Thyroid gland (tissue), 4 donors: ENCODE measurements around the gene AXDND1. TPM values are rescaled to one million over a fixed set of nuclear protein-coding genes. Genes with fewer than 3 reads are reported as not detected.
"Not testable (repeated sequence)": the region's sequence is repeated elsewhere in the genome, so short reads cannot be mapped to it uniquely, and the experiment has no call there.

Experiments used
- DNase-seq, 2 donors: peaks; one replicate each; pipeline ENCODE4 v3.0.0-alpha.2; 2019
- H3K27ac ChIP-seq, 3 donors: fragments of 200-600 bp; sonication (generic); 1 replicate in 2 of 3; 2 replicates in 1 of 3; pipeline ENCODE4 v1.5.1; 2016 to 2019; ENCODE audit warnings: mild to moderate bottlenecking in 1 of 3, moderate library complexity in 1 of 3
- H3K27me3 ChIP-seq: fragments of 200-600 bp; sonication (generic); one replicate; pipeline ENCODE4 v1.5.1; 2019
- H3K36me3 ChIP-seq, 2 donors: fragments of 200-600 bp; sonication (generic); one replicate each; pipeline ENCODE4 v1.5.1; 2016 to 2019
- H3K4me1 ChIP-seq, 2 donors: fragments of 200-600 bp; sonication (generic); one replicate each; pipeline ENCODE4 v1.5.1; 2017 to 2019
- H3K4me3 ChIP-seq, 3 donors: fragments of 200-600 bp; sonication (generic); replicated peaks in 1 of 3; 1 replicate in 2 of 3; 2 replicates in 1 of 3; pipeline ENCODE4 v1.5.1; 2016; ENCODE audit warnings: mild to moderate bottlenecking in 1 of 3
- H3K9me3 ChIP-seq: fragments of 200-600 bp; sonication (generic); one replicate; pipeline ENCODE4 v1.5.1; 2017
- POLR2A ChIP-seq, 2 donors: fragments of 450-650 bp; IDR thresholded peaks; one replicate each; pipeline ENCODE4 v1.6.1; 2017; ENCODE audit warnings: antibody characterized with exemption in 2 of 2, mild to moderate bottlenecking in 2 of 2, moderate library complexity in 1 of 2
- WGBS, 2 donors: methylation state at CpG; one replicate each; pipeline ENCODE4 v1.1.5; 2017; 5-methylcytosine and 5-hydroxymethylcytosine counted together
- intact Hi-C: fragments of 100-400 bp; cut with DNase I; formaldehyde crosslinking; loops from one replicate; pipeline ENCODE4 v1.15.1; 2023
- total RNA-seq, 4 donors: library from RNA; depleted of rRNA; stranded (reverse); fragments of >200 nt; gene quantifications; one replicate each; pipeline ENCODE4 v1.2.3, GENCODE V29; 2016
- TF ChIP-seq, protein P1 (sequence below), 6 experiments: fragments of 200-600 bp in 3 of 6; fragments of 450-650 bp in 3 of 6; sonication (generic) in 3 of 6; IDR thresholded peaks; one replicate each; pipeline ENCODE4 v1.5.1; 2016 to 2019; ENCODE audit warnings: antibody characterized with exemption in 6 of 6, mild to moderate bottlenecking in 2 of 6, inconsistent platforms in 1 of 6, moderate library complexity in 1 of 6

The AXDND1 gene
- total RNA-seq, 4 donors from 2014 or later = 0.27 to 4.0 (median 2.1) TPM

DNA sequence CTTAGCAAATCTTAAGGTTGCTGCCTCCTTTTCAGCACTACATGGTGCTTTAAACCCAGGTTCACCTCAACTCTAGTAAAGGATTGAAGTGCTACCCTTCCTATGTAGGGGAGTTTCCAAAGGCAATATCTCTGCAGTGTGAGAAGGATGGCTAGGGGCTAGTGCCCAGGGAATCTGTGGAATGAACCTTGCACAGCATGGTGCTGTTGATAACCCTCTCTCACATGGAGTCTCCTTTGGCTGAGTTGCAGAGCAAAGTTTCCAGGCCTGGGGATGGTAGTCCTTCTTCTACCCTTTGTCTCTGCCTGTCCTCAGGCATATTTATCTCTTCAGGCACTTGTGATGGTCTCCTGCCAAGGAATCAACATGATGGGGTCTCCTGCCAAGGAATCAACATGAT is 59.4 kb downstream of the AXDND1 start:
- TF ChIP-seq, protein P1, sequence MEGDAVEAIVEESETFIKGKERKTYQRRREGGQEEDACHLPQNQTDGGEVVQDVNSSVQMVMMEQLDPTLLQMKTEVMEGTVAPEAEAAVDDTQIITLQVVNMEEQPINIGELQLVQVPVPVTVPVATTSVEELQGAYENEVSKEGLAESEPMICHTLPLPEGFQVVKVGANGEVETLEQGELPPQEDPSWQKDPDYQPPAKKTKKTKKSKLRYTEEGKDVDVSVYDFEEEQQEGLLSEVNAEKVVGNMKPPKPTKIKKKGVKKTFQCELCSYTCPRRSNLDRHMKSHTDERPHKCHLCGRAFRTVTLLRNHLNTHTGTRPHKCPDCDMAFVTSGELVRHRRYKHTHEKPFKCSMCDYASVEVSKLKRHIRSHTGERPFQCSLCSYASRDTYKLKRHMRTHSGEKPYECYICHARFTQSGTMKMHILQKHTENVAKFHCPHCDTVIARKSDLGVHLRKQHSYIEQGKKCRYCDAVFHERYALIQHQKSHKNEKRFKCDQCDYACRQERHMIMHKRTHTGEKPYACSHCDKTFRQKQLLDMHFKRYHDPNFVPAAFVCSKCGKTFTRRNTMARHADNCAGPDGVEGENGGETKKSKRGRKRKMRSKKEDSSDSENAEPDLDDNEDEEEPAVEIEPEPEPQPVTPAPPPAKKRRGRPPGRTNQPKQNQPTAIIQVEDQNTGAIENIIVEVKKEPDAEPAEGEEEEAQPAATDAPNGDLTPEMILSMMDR (IDR thresholded peaks at IDR 0.05) = no peak
- H3K27me3 ChIP-seq = no peaks in the 10 kb centered on the region
- H3K27ac ChIP-seq = no peak overlapping the region
- intact Hi-C loops = no loop called here
- DNase-seq = no peak
- no peaks in the 10 kb centered on the region for H3K4me1 ChIP-seq
- no peaks in the 10 kb centered on the region for H3K36me3 ChIP-seq
- H3K9me3 ChIP-seq = no peaks in the 10 kb centered on the region
- no peak overlapping the region for H3K4me3 ChIP-seq

DNA sequence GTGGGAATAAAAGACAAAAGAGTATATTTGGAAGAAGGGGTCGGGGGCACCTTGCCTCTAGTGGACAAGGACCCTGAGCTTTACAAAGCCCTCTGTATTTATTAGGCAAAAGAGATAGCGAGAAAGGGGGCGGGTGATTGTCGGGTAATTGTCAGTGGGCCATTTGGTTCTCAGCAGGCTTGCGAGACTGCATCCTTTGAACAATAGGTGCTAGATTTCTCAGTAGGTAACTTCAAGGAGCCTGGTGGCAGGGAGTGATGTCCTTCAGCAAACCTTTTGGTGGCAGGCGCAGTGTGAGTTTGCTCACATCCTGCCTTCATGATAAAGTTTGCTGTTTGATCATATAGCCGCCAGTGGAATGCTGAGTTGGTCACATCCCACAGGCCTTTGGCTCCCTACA is 71.4 kb downstream of the AXDND1 start:
- Histone ChIP-seq H3K27ac (no peak overlapping the region), H3K9me3 (no peaks in the 10 kb centered on the region), H3K4me1 (no peaks in the 10 kb centered on the region), H3K27me3 (no peaks in the 10 kb centered on the region), H3K4me3 (no peak overlapping the region), H3K36me3 (no peaks in the 10 kb centered on the region)
- WGBS, 2 donors = 91% methylated on average over 7 of the region's 7 CpGs
- TF ChIP-seq, protein P1 (IDR thresholded peaks at IDR 0.05) = no peak
- TF ChIP-seq POLR2A (IDR thresholded peaks at IDR 0.05) = no peak
- intact Hi-C loops = no loop called here
- no peak for DNase-seq

DNA sequence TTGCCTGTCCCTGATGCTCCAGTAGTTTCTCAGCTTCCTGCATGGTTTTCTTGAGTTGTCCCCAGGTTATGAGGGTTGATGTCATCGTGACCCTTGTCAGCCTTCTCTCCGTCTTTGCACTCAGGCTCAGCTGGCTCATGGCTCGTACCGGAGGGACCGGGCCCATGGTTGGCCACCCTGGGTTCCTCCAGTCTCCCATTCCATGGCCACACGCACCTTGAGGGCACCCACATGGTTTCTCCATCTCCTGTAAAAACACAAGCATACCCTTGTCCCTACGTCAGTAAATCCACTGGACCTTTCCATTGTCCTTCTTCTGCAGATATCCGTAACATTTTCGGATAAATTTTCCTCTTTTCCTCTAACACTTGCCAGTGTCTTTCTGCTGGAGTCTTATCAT is 73.9 kb downstream of the AXDND1 start:
- 83 to 91% methylated on average over 9 of the region's 9 CpGs for WGBS, 2 donors
- H3K4me3 ChIP-seq = not testable (repeated sequence)

DNA sequence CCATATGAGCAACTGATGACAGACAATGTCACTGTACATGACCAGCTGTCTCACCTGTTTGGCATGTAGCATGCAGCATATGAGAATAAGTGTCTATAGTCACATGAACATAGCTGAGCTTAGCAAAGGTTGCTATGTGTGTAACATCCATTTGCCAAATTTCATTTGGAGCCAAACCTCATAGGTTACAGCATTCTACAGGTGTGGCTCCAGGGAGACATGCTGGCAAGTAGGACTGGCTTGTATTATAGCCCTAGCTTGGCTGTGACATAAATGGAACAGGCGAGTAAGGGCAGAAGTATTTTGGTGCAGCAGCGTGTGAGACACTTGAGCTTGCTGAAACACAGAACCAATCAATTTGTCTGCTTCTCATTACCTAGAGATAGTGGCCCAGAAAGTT is 74.5 kb downstream of the AXDND1 start:
- H3K36me3 ChIP-seq, H3K9me3 ChIP-seq, intact Hi-C loops, H3K27ac ChIP-seq, H3K4me1 ChIP-seq, H3K27me3 ChIP-seq, H3K4me3 ChIP-seq, DNase-seq: not testable (repeated sequence)
- 94 to 95% methylated on average over 2 of the region's 2 CpGs for WGBS, 2 donors

More for the DNA sequence above, 73.9 kb downstream of the AXDND1 start:
- H3K9me3 ChIP-seq, intact Hi-C loops, DNase-seq, H3K36me3 ChIP-seq, H3K27me3 ChIP-seq, H3K4me1 ChIP-seq, H3K27ac ChIP-seq: not testable (repeated sequence)

DNA sequence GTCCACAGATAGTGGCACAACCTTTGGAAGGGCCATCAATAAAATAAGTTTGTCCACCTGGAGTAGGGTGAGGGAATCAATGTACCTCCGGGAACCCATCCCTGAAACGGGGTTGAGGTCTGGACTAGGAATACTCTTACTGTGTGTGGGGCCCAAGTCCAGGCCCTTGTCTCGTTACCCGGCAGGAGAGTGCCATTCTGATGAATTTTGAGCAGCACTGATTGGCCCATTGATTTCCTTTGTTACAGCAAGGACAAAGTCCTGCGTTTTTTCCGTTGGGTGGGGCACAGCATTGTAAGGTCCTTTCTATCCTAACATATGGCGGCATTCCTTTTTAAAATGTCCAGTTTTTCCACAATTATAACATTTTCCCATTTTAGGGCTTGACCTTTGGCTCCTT is 75.2 kb downstream of the AXDND1 start:
- intact Hi-C loops = no loop called here
- no peaks in the 10 kb centered on the region for H3K9me3 ChIP-seq
- WGBS, 2 donors = 93 to 96% methylated on average over 7 of the region's 7 CpGs
- H3K4me3 ChIP-seq = no peak overlapping the region
- no peak for DNase-seq
- H3K27ac ChIP-seq = no peak overlapping the region
- no peaks in the 10 kb centered on the region for H3K4me1 ChIP-seq
- no peaks in the 10 kb centered on the region for H3K27me3 ChIP-seq
- H3K36me3 ChIP-seq = no peaks in the 10 kb centered on the region
- no peak for TF ChIP-seq POLR2A (IDR thresholded peaks at IDR 0.05)
- TF ChIP-seq, protein P1 (IDR thresholded peaks at IDR 0.05) = no peak

DNA sequence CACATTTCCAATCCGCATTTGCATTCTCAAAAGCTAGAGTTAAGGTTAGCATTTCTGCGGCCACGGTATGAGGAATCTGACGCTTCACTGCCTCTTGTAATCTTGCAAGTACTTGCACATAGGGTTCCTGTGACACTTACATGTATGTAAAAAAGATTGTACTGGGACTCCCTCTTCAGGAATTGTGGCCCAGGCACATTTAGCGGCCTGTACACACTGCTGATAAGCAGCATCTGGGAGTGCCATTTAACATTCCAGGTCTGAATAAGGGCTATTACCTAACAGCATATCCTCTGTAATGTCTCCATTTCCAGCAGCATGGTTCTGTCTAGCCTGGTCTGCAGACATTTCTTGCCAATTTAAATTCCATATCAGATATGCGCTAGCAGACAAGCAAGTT is 75.7 kb downstream of the AXDND1 start:
- no peaks in the 10 kb centered on the region for H3K4me1 ChIP-seq
- no peak overlapping the region for H3K27ac ChIP-seq
- H3K27me3 ChIP-seq = no peaks in the 10 kb centered on the region
- no peaks in the 10 kb centered on the region for H3K36me3 ChIP-seq
- no peaks in the 10 kb centered on the region for H3K9me3 ChIP-seq
- TF ChIP-seq, protein P1 (IDR thresholded peaks at IDR 0.05) = no peak
- TF ChIP-seq POLR2A (IDR thresholded peaks at IDR 0.05) = no peak
- no peak for DNase-seq
- WGBS, 2 donors = 61 to 89% methylated on average over 6 of the region's 6 CpGs
- no peak overlapping the region for H3K4me3 ChIP-seq
- intact Hi-C loops = no loop called here

DNA sequence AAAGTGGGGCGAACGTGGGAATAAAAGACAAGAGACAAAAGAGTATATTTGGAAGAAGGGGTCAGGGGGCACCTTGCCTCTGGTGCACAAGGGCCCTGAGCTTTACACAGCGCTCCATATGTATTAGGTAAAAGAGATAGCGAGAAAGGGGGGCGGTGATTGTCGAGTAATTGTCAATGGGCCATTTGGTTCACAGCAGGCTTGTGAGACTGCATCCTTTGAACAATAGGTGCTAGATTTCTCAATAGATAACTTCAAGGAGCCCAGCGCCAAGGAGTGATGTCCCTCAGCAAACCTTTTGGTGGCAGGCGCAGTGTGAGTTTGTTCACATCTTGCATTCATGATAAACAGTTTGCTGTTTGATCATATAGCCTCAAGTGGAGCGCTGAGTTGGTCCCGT is 77.1 kb downstream of the AXDND1 start:
- H3K4me3 ChIP-seq, DNase-seq, H3K27me3 ChIP-seq, intact Hi-C loops, H3K4me1 ChIP-seq, H3K36me3 ChIP-seq, H3K27ac ChIP-seq, H3K9me3 ChIP-seq: not testable (repeated sequence)
- 90 to 91% methylated on average over 10 of the region's 10 CpGs for WGBS, 2 donors
